ENCODE data around the gene WASHC4. TPM values are rescaled to one million over a fixed set of nuclear protein-coding genes. Genes with fewer than 3 reads are reported as not detected.

Gene WASHC4
- polyA plus RNA-seq, 1 of the 3 experiments (the other 2 are of a cell fraction), result 11.2 TPM

DNA sequence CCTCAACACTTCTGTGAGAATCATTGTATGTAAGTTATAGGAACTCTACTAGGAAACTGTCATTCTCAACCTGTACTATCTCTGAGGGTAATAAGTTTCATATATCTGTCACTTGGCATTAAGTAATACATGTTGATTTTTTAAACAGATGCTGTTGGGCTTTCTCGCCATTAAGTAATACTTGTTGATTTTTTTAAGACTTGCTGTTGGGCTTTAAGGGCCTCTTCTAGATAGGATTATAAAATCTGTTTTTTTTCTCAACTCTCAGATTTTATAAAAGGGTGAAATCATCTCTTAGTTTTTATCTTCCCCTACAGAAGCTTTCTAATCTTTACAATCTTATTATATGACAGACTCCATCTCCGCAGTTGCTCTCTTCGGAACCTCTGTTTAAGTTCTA, 5.6 kb downstream of the WASHC4 start:
- no peak for TF ChIP-seq FOXJ3 (CRISPR knock-in tag; IDR thresholded peaks at IDR 0.05)
- TF ChIP-seq NRF1 (IDR thresholded peaks at IDR 0.05; ENCODE audit: low read depth, low read length), result no peak
- no peak for TF ChIP-seq GABPA (IDR thresholded peaks at IDR 0.05; ENCODE audit: low read depth)
- TF ChIP-seq TCF12 (IDR thresholded peaks at IDR 0.05), result no peak
- no peak for TF ChIP-seq RCOR1 (IDR thresholded peaks at IDR 0.05; ENCODE audit: low read length)
- no peak for TF ChIP-seq RXRA (IDR thresholded peaks at IDR 0.05; ENCODE audit: borderline replicate concordance, low read depth)
- TF ChIP-seq, protein P1, sequence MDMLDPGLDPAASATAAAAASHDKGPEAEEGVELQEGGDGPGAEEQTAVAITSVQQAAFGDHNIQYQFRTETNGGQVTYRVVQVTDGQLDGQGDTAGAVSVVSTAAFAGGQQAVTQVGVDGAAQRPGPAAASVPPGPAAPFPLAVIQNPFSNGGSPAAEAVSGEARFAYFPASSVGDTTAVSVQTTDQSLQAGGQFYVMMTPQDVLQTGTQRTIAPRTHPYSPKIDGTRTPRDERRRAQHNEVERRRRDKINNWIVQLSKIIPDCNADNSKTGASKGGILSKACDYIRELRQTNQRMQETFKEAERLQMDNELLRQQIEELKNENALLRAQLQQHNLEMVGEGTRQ (IDR thresholded peaks at IDR 0.05; ENCODE audit: borderline replicate concordance, low read depth, low read length), result no peak
- no peak for TF ChIP-seq EZH2phosphoT487 (IDR thresholded peaks at IDR 0.05; ENCODE audit: borderline replicate concordance, low read depth)

DNA sequence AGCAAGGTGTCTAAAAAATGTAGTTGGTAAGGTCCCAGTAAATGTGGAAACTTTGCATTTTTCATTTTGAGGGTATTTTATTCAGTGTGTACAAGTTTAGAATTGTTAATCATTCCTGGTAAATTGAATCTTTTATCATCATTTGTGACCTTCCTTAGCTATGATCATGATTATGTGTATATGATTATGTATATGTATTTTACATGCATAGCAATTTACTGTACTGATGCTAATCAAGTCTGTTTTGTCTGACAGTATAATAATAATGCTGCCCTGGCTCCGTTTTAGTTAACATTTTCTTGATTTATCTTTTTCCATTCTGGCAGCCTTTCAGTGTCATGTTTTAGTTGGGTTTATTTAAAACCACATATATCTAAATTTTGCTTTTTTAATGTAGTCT, 9.4 kb downstream of the WASHC4 start:
- Histone ChIP-seq H3F3A (replicated peaks; ENCODE audit: insufficient read depth) (no peaks in the 10 kb centered on the region), H3K4me1 (ENCODE audit: control insufficient read depth in 1 of 2, insufficient read depth in 2 of 2, low read depth in 1 of 2, low read length in 1 of 2) (no peaks in the 10 kb centered on the region; a peak in 2 of 4 replicates), H3K4me3 (ENCODE audit: low read depth in 2 of 2, low read length in 1 of 2) (no peak overlapping the region), H4K20me1 (ENCODE audit: insufficient read depth) (peaks cover 3% of the 10 kb centered on the region; the same call in 1 of the 2 replicates), H3K9me2 (no peaks in the 10 kb centered on the region), H3K9ac (no peak overlapping the region), H3K4me2 (no peak overlapping the region), H3K9me3 (no peaks in the 10 kb centered on the region), H3K27me3 (ENCODE audit: insufficient read depth) (no peaks in the 10 kb centered on the region), H3K79me2 (ENCODE audit: insufficient read depth) (peaks cover 45% of the 10 kb centered on the region), H3K36me3 (replicated peaks in 1 of 2; ENCODE audit: control insufficient read depth in 1 of 2, insufficient read depth in 2 of 2, low read length in 1 of 2) (peaks cover 93 to 97% of the 10 kb centered on the region in 2 experiments), H3K27ac (ENCODE audit: low read depth in 2 of 2, low read length in 1 of 2) (no peak overlapping the region), H2AFZ (ENCODE audit: low read depth) (no peak overlapping the region)
- ChIA-PET CTCF (no interaction called here), POLR2A (no interaction called here)
- no peak for TF ChIP-seq RXRA (IDR thresholded peaks at IDR 0.05; ENCODE audit: borderline replicate concordance, low read depth)
- TF ChIP-seq GATA2 (CRISPR knock-in tag; IDR thresholded peaks at IDR 0.05), result no peak
- TF ChIP-seq YY1 (IDR thresholded peaks at IDR 0.05; ENCODE audit: low read depth), result no peak
- TF ChIP-seq, protein P2, sequence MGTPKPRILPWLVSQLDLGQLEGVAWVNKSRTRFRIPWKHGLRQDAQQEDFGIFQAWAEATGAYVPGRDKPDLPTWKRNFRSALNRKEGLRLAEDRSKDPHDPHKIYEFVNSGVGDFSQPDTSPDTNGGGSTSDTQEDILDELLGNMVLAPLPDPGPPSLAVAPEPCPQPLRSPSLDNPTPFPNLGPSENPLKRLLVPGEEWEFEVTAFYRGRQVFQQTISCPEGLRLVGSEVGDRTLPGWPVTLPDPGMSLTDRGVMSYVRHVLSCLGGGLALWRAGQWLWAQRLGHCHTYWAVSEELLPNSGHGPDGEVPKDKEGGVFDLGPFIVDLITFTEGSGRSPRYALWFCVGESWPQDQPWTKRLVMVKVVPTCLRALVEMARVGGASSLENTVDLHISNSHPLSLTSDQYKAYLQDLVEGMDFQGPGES (IDR thresholded peaks at IDR 0.05; ENCODE audit: low read depth, low read length), result no peak
- TF ChIP-seq EP300 (IDR thresholded peaks at IDR 0.05; ENCODE audit: borderline replicate concordance in 1 of 2, low read depth in 1 of 2, low read length in 1 of 2), result no peak
- no peak for TF ChIP-seq FOXJ3 (CRISPR knock-in tag; IDR thresholded peaks at IDR 0.05)
- TF ChIP-seq, protein P3, sequence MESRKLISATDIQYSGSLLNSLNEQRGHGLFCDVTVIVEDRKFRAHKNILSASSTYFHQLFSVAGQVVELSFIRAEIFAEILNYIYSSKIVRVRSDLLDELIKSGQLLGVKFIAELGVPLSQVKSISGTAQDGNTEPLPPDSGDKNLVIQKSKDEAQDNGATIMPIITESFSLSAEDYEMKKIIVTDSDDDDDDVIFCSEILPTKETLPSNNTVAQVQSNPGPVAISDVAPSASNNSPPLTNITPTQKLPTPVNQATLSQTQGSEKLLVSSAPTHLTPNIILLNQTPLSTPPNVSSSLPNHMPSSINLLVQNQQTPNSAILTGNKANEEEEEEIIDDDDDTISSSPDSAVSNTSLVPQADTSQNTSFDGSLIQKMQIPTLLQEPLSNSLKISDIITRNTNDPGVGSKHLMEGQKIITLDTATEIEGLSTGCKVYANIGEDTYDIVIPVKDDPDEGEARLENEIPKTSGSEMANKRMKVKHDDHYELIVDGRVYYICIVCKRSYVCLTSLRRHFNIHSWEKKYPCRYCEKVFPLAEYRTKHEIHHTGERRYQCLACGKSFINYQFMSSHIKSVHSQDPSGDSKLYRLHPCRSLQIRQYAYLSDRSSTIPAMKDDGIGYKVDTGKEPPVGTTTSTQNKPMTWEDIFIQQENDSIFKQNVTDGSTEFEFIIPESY (IDR thresholded peaks at IDR 0.05; ENCODE audit: borderline replicate concordance, low read depth), result no peak
- TF ChIP-seq RFX5 (IDR thresholded peaks at IDR 0.05; ENCODE audit: low read length), result no peak
- no peak for TF ChIP-seq RCOR1 (IDR thresholded peaks at IDR 0.05; ENCODE audit: low read length)
- TF ChIP-seq TAF1 (IDR thresholded peaks at IDR 0.05; ENCODE audit: borderline replicate concordance, low read depth, low read length), result no peak
- no peak for DNase-seq
- 87% methylated on average over 1 of the region's 1 CpG for WGBS (ENCODE audit: low lambda C conversion rate)

More for the DNA sequence above, 5.6 kb downstream of the WASHC4 start:
- H4K20me1 ChIP-seq (ENCODE audit: insufficient read depth), result peaks cover 29% of the 10 kb centered on the region
- no peak overlapping the region for H3K9ac ChIP-seq
- no peak overlapping the region for H3K27ac ChIP-seq (ENCODE audit: low read depth in 2 of 2, low read length in 1 of 2)
- POLR2A ChIA-PET, result no interaction called here
- peaks cover 79% of the 10 kb centered on the region for H3K79me2 ChIP-seq (ENCODE audit: insufficient read depth)
- H3F3A ChIP-seq (replicated peaks; ENCODE audit: insufficient read depth), result peaks cover 28% of the 10 kb centered on the region
- H3K36me3 ChIP-seq (replicated peaks in 1 of 2; ENCODE audit: control insufficient read depth in 1 of 2, insufficient read depth in 2 of 2, low read length in 1 of 2), result peaks cover 66 to 71% of the 10 kb centered on the region in 2 experiments
- H3K4me2 ChIP-seq, result no peak overlapping the region
- CTCF ChIA-PET, result interaction anchor here (0.7 kb wide), 1 partner anchor 1288 kb away, joined by 3 read pairs; no protein-coding TSS in a partner anchor
- peaks cover 6 to 16% of the 10 kb centered on the region in 2 experiments; a peak in 3 of 4 replicates for H3K4me1 ChIP-seq (ENCODE audit: control insufficient read depth in 1 of 2, insufficient read depth in 2 of 2, low read depth in 1 of 2, low read length in 1 of 2)
- H3K27me3 ChIP-seq (ENCODE audit: insufficient read depth), result no peaks in the 10 kb centered on the region
- no peak for DNase-seq
- no peaks in the 10 kb centered on the region for H3K9me3 ChIP-seq
- H3K4me3 ChIP-seq (ENCODE audit: low read depth in 2 of 2, low read length in 1 of 2), result no peak overlapping the region
- H3K9me2 ChIP-seq, result no peaks in the 10 kb centered on the region
- H2AFZ ChIP-seq (ENCODE audit: low read depth), result no peak overlapping the region
- 98% methylated on average over 3 of the region's 3 CpGs for WGBS (ENCODE audit: low lambda C conversion rate)

All from SK-N-SH (cell line).